Keratinocyte (primary cell): ENCODE results near the gene SYNDIG1. TPM values are rescaled to one million over a fixed set of nuclear protein-coding genes. Genes with fewer than 3 reads are reported as not detected.

Experiments
- DNase-seq: peaks from one replicate; pipeline ENCODE4 v3.0.0-alpha.2; 2011; ENCODE audit warnings: low read depth, missing footprints, low spot score
- FAIRE-seq: peaks from 2 replicates; lab custom pipeline; 2011; peaks lifted over from hg19 to GRCh38; lab: Jason Lieb, UNC
- H2AFZ ChIP-seq: 2 replicates; pipeline ENCODE4 v1.6.0; 2012; ENCODE audit warnings: low read length, control low read depth, inconsistent platforms; ENCODE audit not compliant: control insufficient read depth
- H3K27ac ChIP-seq: 2 replicates; pipeline ENCODE4 v1.5.1; 2011; ENCODE audit warnings: low read length; ENCODE audit not compliant: control insufficient read depth, insufficient read depth
- H3K27me3 ChIP-seq: 3 replicates; pipeline ENCODE4 v1.6.0; 2011; ENCODE audit warnings: low read length; ENCODE audit not compliant: control insufficient read depth, insufficient read depth; ENCODE audit errors: extremely low read depth
- H3K36me3 ChIP-seq, 2 experiments: 2 replicates in 1 of 2; 3 replicates in 1 of 2; pipeline ENCODE4 v1.5.1; 2011; ENCODE audit warnings: low read length in 2 of 2, mild to moderate bottlenecking in 1 of 2; ENCODE audit not compliant: control insufficient read depth in 2 of 2, insufficient read depth in 2 of 2; ENCODE audit errors: extremely low read depth in 1 of 2
- H3K4me1 ChIP-seq: 3 replicates; pipeline ENCODE4 v1.5.1; 2011; ENCODE audit warnings: low read length; ENCODE audit not compliant: control insufficient read depth, insufficient read depth; ENCODE audit errors: extremely low read depth
- H3K4me2 ChIP-seq: 3 replicates; pipeline ENCODE4 v1.6.0; 2011; ENCODE audit warnings: low read depth, low read length; ENCODE audit not compliant: control insufficient read depth, insufficient read depth; ENCODE audit errors: extremely low read depth
- H3K4me3 ChIP-seq, 3 experiments: fragments of 200-600 bp in 1 of 3; sonication (generic) in 1 of 3; 2 replicates in 2 of 3; 3 replicates in 1 of 3; pipeline ENCODE4 v1.5.1; 2011 to 2016; ENCODE audit warnings: low read length in 3 of 3, mild to moderate bottlenecking in 3 of 3, control low read depth in 2 of 3, inconsistent platforms in 1 of 3, low read depth in 1 of 3, mixed read lengths in 1 of 3, mixed run types in 1 of 3, moderate library complexity in 1 of 3; ENCODE audit not compliant: control insufficient read depth in 2 of 3, insufficient read depth in 2 of 3; ENCODE audit errors: extremely low read depth in 1 of 3
- H3K79me2 ChIP-seq: 2 replicates; pipeline ENCODE4 v1.6.0; 2012; ENCODE audit warnings: low read length; ENCODE audit not compliant: control insufficient read depth, insufficient read depth
- H3K9ac ChIP-seq: 3 replicates; pipeline ENCODE4 v1.6.0; 2011; ENCODE audit warnings: low read length; ENCODE audit not compliant: control insufficient read depth, insufficient read depth; ENCODE audit errors: extremely low read depth
- H3K9me1 ChIP-seq: 3 replicates; pipeline ENCODE4 v1.6.0; 2011; ENCODE audit warnings: low read length; ENCODE audit not compliant: control insufficient read depth, insufficient read depth; ENCODE audit errors: extremely low read depth
- H3K9me3 ChIP-seq: 2 replicates; pipeline ENCODE4 v1.5.1; 2012; ENCODE audit warnings: low read depth, low read length; ENCODE audit not compliant: control insufficient read depth
- H4K20me1 ChIP-seq: 3 replicates; pipeline ENCODE4 v1.6.0; 2011; ENCODE audit warnings: low read length; ENCODE audit not compliant: control insufficient read depth, insufficient read depth; ENCODE audit errors: extremely low read depth
- CTCF ChIP-seq, 3 experiments: IDR thresholded peaks in 1 of 3; conservative IDR thresholded peaks in 1 of 3; optimal IDR thresholded peaks in 1 of 3; 2 replicates in 2 of 3; 3 replicates in 1 of 3; pipeline versions ENCODE3 to v1.5.1; 2011; ENCODE audit warnings: low read length in 3 of 3, mild to moderate bottlenecking in 3 of 3, moderate library complexity in 2 of 3, control low read depth in 1 of 3, inconsistent platforms in 1 of 3; ENCODE audit not compliant: insufficient read depth in 2 of 3; ENCODE audit errors: extremely low read depth in 1 of 3
- EZH2 ChIP-seq: IDR thresholded peaks from one replicate; pipeline ENCODE4 v1.6.1; 2012; ENCODE audit warnings: inconsistent platforms, mild to moderate bottlenecking, low read length, moderate library complexity
- dilution Hi-C: fragments of 300-500 bp; cut with MboI; formaldehyde crosslinking; loops from one replicate; pipeline ENCODE4 v1.7.0; 2020; ENCODE audit warnings: low sequenced_read_pairs; ENCODE audit not compliant: extremely low pct_ligation_motif_present
- polyA plus RNA-seq, 5 experiments: library from polyadenylated mRNA; depleted of rRNA in 3 of 5; stranded (reverse) in 3 of 5; stranded (forward) in 1 of 5; unstranded in 1 of 5; fragments of >200 nt; gene quantifications; 1 replicate in 1 of 5; 2 replicates in 3 of 5; 3 replicates in 1 of 5; pipeline versions ENCODE4 v1.2.1 to v1.2.3, GENCODE V29; 2011 to 2012; ENCODE audit warnings: missing spikeins in 2 of 5, low read depth in 1 of 5, low replicate concordance in 1 of 5

SYNDIG1 gene
- polyA plus RNA-seq, 1 donor (not counting 4 experiments of a cell fraction or from before 2014, with no cell fraction given), result 0.38 TPM

GRCh38 chr20:24542721-24543120, 73.3 kb downstream of the SYNDIG1 start:
- Histone ChIP-seq H3K36me3 (no peaks in the 10 kb centered on the region), H3K9me1 (no peaks in the 10 kb centered on the region), H3K27ac (no peak overlapping the region), H3K4me2 (no peak overlapping the region), H3K79me2 (no peaks in the 10 kb centered on the region), H3K9ac (no peak overlapping the region), H2AFZ (no peak overlapping the region), H3K9me3 (no peaks in the 10 kb centered on the region), H4K20me1 (no peaks in the 10 kb centered on the region), H3K4me3 (no peak overlapping the region), H3K4me1 (no peaks in the 10 kb centered on the region), H3K27me3 (no peaks in the 10 kb centered on the region)
- TF ChIP-seq CTCF (optimal IDR thresholded peaks at IDR 0.05 in 1 of 3, IDR thresholded peaks at IDR 0.05 in 1 of 3, conservative IDR thresholded peaks at IDR 0.05 in 1 of 3; ENCODE audit: extremely low read depth in 1 of 3, insufficient read depth in 2 of 3, low read length in 3 of 3), result no peak
- TF ChIP-seq EZH2, result no peak
- no peak for FAIRE-seq
- dilution Hi-C loops, result no loop called here
- DNase-seq, result no peak

GRCh38 chr20:24543168-24543567, 73.7 kb downstream of the SYNDIG1 start:
- Histone ChIP-seq H3K27me3 (no peaks in the 10 kb centered on the region), H3K4me1 (no peaks in the 10 kb centered on the region), H4K20me1 (no peaks in the 10 kb centered on the region), H2AFZ (no peak overlapping the region), H3K4me2 (no peak overlapping the region), H3K27ac (no peak overlapping the region), H3K9me3 (no peaks in the 10 kb centered on the region), H3K36me3 (no peaks in the 10 kb centered on the region), H3K9me1 (no peaks in the 10 kb centered on the region), H3K9ac (no peak overlapping the region), H3K79me2 (no peaks in the 10 kb centered on the region), H3K4me3 (no peak overlapping the region)
- TF ChIP-seq EZH2, result no peak
- no peak for TF ChIP-seq CTCF (optimal IDR thresholded peaks at IDR 0.05 in 1 of 3, IDR thresholded peaks at IDR 0.05 in 1 of 3, conservative IDR thresholded peaks at IDR 0.05 in 1 of 3; ENCODE audit: extremely low read depth in 1 of 3, insufficient read depth in 2 of 3, low read length in 3 of 3)
- dilution Hi-C loops, result no loop called here
- DNase-seq (no peak), FAIRE-seq (no peak)
